ENCODE data around the gene HOXB4.
A peak's percentile ranks its signal among the peaks of the same experiment; 100 is the strongest.

HOXB4 gene

GRCh38 chr17:48577946-48578615 lies at the start of gene HOXB4:
Gene HOXB4 (minus strand): TSS chr17:48578350. CDS start chr17:48578319, 31 bp downstream.
- Histone ChIP-seq H3K27me3 (ENCODE audit: insufficient read depth, low read length) (peaks cover 100% of the 10 kb centered on the region), H3K4me1 (ENCODE audit: insufficient read depth, low read length) (no peaks in the 10 kb centered on the region), H3K4me3 (ENCODE audit: low read length) (no peak within 1 kb of the TSS), H3K27ac (ENCODE audit: low read length) (no peak within 1 kb of the TSS), H3K9ac (ENCODE audit: low read depth, low read length) (no peak within 1 kb of the TSS), H3K36me3 (ENCODE audit: insufficient read depth, low read depth, low read length) (no peaks in the 10 kb centered on the region), H3K9me3 (ENCODE audit: insufficient read depth, low read depth, low read length) (peaks cover 4% of the 10 kb centered on the region; the same call in 1 of the 2 replicates)

GRCh38 chr17:48627118-48627597 lies 49.0 kb upstream of the HOXB4 start:
- Histone ChIP-seq H3K4me1 (ENCODE audit: insufficient read depth, low read length) (no peaks in the 10 kb centered on the region), H3K9ac (ENCODE audit: low read depth, low read length) (no peak overlapping the region), H3K9me3 (ENCODE audit: insufficient read depth, low read depth, low read length) (peaks cover 12% of the 10 kb centered on the region), H3K36me3 (ENCODE audit: insufficient read depth, low read depth, low read length) (no peaks in the 10 kb centered on the region), H3K4me3 (ENCODE audit: low read length) (no peak overlapping the region), H3K27me3 (ENCODE audit: insufficient read depth, low read length) (peaks cover 100% of the 10 kb centered on the region), H3K27ac (ENCODE audit: low read length) (no peak overlapping the region)

- no peaks in the 10 kb centered on the region for H3K4me1 ChIP-seq (ENCODE audit: insufficient read depth, low read length)
- H3K36me3 ChIP-seq (ENCODE audit: insufficient read depth, low read depth, low read length), result no peaks in the 10 kb centered on the region
- 0 out of 2 replicates have a peak within 1 kb of the TSS, but pooled peaks have one; percentile 6 for H3K4me3 ChIP-seq (ENCODE audit: low read length)
- no peak within 1 kb of the TSS for H3K9ac ChIP-seq (ENCODE audit: low read depth, low read length)
- no peak within 1 kb of the TSS for H3K27ac ChIP-seq (ENCODE audit: low read length)
- H3K27me3 ChIP-seq (ENCODE audit: insufficient read depth, low read length), result peaks cover 100% of the 10 kb centered on the region
- peaks cover 17% of the 10 kb centered on the region for H3K9me3 ChIP-seq (ENCODE audit: insufficient read depth, low read depth, low read length)
Observed at GRCh38 chr17:48626245-48627117, 48.3 kb upstream of the HOXB4 start, which contains the start of gene HOXB9. Gene HOXB9 (minus strand): TSS chr17:48626358. CDS start chr17:48626269, 89 bp downstream.

GRCh38 chr17:48625495-48626244 lies 47.5 kb upstream of the HOXB4 start:
- H3K4me3 ChIP-seq (ENCODE audit: low read length), result 0 out of 2 replicates have a peak overlapping the region, but pooled peaks have one; percentile 6
- H3K36me3 ChIP-seq (ENCODE audit: insufficient read depth, low read depth, low read length), result no peaks in the 10 kb centered on the region
- H3K27ac ChIP-seq (ENCODE audit: low read length), result no peak overlapping the region
- no peak overlapping the region for H3K9ac ChIP-seq (ENCODE audit: low read depth, low read length)
- peaks cover 17% of the 10 kb centered on the region for H3K9me3 ChIP-seq (ENCODE audit: insufficient read depth, low read depth, low read length)
- H3K4me1 ChIP-seq (ENCODE audit: insufficient read depth, low read length), result no peaks in the 10 kb centered on the region
- peaks cover 100% of the 10 kb centered on the region for H3K27me3 ChIP-seq (ENCODE audit: insufficient read depth, low read length)

GRCh38 chr17:48624544-48625494 lies 46.7 kb upstream of the HOXB4 start:
- Histone ChIP-seq H3K27ac (ENCODE audit: low read length) (no peak overlapping the region), H3K9ac (ENCODE audit: low read depth, low read length) (no peak overlapping the region)

GRCh38 chr17:48624118-48624517 lies 46.0 kb upstream of the HOXB4 start:
- Histone ChIP-seq H3K9ac (ENCODE audit: low read depth, low read length) (no peak overlapping the region), H3K36me3 (ENCODE audit: insufficient read depth, low read depth, low read length) (no peaks in the 10 kb centered on the region), H3K9me3 (ENCODE audit: insufficient read depth, low read depth, low read length) (peaks cover 19% of the 10 kb centered on the region), H3K4me1 (ENCODE audit: insufficient read depth, low read length) (no peaks in the 10 kb centered on the region), H3K27ac (ENCODE audit: low read length) (no peak overlapping the region), H3K4me3 (ENCODE audit: low read length) (no peak overlapping the region), H3K27me3 (ENCODE audit: insufficient read depth, low read length) (peaks cover 100% of the 10 kb centered on the region)

More at GRCh38 chr17:48624544-48625494, 46.7 kb upstream of the HOXB4 start:
- Histone ChIP-seq H3K27me3 (ENCODE audit: insufficient read depth, low read length) (peaks cover 100% of the 10 kb centered on the region), H3K4me1 (ENCODE audit: insufficient read depth, low read length) (no peaks in the 10 kb centered on the region), H3K4me3 (ENCODE audit: low read length) (0 out of 2 replicates have a peak overlapping the region, but pooled peaks have one; percentile 6), H3K36me3 (ENCODE audit: insufficient read depth, low read depth, low read length) (no peaks in the 10 kb centered on the region), H3K9me3 (ENCODE audit: insufficient read depth, low read depth, low read length) (peaks cover 19% of the 10 kb centered on the region)

GRCh38 chr17:48623583-48623982 lies 45.4 kb upstream of the HOXB4 start:
- Histone ChIP-seq H3K36me3 (ENCODE audit: insufficient read depth, low read depth, low read length) (no peaks in the 10 kb centered on the region), H3K4me3 (ENCODE audit: low read length) (no peak overlapping the region), H3K27me3 (ENCODE audit: insufficient read depth, low read length) (peaks cover 100% of the 10 kb centered on the region), H3K4me1 (ENCODE audit: insufficient read depth, low read length) (no peaks in the 10 kb centered on the region), H3K9ac (ENCODE audit: low read depth, low read length) (no peak overlapping the region), H3K27ac (ENCODE audit: low read length) (no peak overlapping the region), H3K9me3 (ENCODE audit: insufficient read depth, low read depth, low read length) (peaks cover 19% of the 10 kb centered on the region)

GRCh38 chr17:48622857-48623256 lies 44.7 kb upstream of the HOXB4 start:
- H3K9ac ChIP-seq (ENCODE audit: low read depth, low read length), result no peak overlapping the region
- H3K36me3 ChIP-seq (ENCODE audit: insufficient read depth, low read depth, low read length), result no peaks in the 10 kb centered on the region
- H3K27ac ChIP-seq (ENCODE audit: low read length), result no peak overlapping the region
- no peaks in the 10 kb centered on the region for H3K4me1 ChIP-seq (ENCODE audit: insufficient read depth, low read length)
- peaks cover 19% of the 10 kb centered on the region for H3K9me3 ChIP-seq (ENCODE audit: insufficient read depth, low read depth, low read length)
- H3K4me3 ChIP-seq (ENCODE audit: low read length), result no peak overlapping the region
- H3K27me3 ChIP-seq (ENCODE audit: insufficient read depth, low read length), result peaks cover 100% of the 10 kb centered on the region

GRCh38 chr17:48621410-48622392 lies 43.6 kb upstream of the HOXB4 start:
- Histone ChIP-seq H3K9ac (ENCODE audit: low read depth, low read length) (no peak overlapping the region), H3K4me3 (ENCODE audit: low read length) (no peak overlapping the region), H3K27ac (ENCODE audit: low read length) (no peak overlapping the region), H3K4me1 (ENCODE audit: insufficient read depth, low read length) (no peaks in the 10 kb centered on the region), H3K36me3 (ENCODE audit: insufficient read depth, low read depth, low read length) (no peaks in the 10 kb centered on the region), H3K27me3 (ENCODE audit: insufficient read depth, low read length) (peaks cover 100% of the 10 kb centered on the region), H3K9me3 (ENCODE audit: insufficient read depth, low read depth, low read length) (peaks cover 26% of the 10 kb centered on the region)

All from iPS-20b (cell line).